HG03439 (cell line): ENCODE results near the gene SNED1.

ENCODE experiments used
- ATAC-seq: cut with Tn5 transposase; IDR thresholded peaks from one replicate; pipeline ENCODE4 v1.9.1; 2021; ENCODE audit warnings: mild to moderate bottlenecking, moderate library complexity; ENCODE audit not compliant: unreplicated experiment

The SNED1 gene

DNA sequence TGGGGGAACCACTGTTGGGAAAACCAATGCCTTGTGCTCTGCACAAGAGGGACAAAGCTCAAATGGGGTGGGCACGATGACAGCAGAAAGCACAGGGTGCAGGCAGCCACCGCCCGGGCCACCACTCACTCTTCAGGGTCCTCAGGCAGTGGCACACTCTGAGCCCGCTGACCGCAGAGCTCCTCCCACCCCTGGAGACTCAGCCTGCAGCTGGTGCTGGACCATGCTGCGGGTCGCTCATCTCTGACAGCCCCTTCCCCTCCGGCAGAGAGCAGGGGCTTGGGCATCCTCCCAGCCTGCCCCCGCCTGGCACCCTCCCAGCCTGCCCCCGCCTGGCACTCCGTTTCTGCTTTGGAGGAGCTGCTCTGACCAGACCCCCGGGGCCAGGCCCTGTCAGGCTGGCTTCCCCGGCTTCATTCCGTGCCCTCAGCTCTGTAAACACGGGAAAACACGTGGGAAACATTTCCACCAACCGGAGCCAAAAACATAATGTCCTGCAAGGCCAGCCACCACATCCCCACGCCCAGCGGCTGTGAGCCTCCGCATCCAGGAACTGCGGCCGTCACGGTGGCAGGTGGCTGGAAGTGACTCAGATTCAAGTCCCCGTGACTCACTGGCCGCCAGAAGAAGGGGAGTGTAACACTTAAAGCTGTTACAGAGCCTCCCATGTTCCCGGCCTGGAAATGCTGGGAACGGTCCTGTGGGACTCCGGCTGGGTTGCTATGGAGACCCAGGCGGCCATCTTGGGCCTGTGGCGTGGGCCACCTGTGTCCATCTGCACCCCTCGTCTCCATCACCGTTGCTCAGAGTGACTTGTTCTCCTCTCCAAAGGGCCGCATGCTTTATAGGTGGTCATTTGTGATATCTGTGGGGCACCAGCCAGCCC is 6.8 kb upstream of the SNED1 start:
- no peak for ATAC-seq

GRCh38 chr2:240992572-240993291 is 5.7 kb upstream of the SNED1 start:
- no peak for ATAC-seq

GRCh38 chr2:240993446-240994170 is 4.8 kb upstream of the SNED1 start:
- ATAC-seq, result no peak

- no peak for ATAC-seq
Observed at GRCh38 chr2:240994171-240994896, 4.1 kb upstream of the SNED1 start.

DNA sequence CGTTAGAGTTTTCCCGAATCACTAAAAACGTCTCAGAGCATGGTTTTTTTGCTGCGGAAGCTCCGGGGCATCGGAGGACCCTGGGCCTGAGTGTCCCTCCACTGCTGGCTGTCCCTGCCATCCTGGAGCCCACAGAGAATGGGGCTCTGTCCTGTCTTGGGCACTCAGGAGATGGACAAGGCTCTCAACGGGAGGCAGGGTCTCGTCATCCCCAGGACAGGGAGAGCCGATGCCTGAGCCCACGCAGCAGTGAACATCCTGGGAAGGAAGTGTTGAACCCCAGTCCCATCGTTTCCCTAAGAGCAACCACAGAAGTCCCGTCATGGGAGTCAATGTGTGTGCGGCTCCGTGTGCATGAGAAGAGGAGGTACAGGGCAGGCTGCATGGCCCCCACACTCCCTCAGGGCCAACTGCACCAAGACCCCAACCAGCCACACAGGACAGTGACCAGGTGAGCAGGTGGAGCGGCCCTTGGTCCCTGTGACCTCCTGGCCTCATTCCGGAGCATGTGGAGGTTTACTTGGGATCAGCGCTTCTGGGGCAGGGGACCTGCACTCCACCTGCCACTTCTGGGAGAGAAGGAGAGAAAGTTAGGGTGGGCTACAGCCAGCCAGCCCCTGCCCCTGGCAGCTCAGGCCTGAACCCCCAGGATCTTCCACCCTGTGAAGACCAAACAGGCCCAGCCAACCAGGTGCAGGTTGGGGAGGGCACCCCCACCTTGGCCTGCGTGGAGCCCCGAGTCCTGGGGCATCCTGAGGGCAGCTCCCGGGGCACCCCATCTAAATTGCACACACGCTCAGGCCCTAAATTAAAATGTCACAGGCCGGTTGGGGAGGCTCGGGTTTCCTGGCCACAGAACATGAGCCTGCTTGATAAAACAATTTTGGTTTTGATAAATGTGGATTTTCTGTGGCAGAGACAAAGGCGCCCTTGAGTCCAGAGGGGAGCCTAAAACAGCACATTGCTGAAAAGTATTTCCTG is 3.1 kb upstream of the SNED1 start:
- no peak for ATAC-seq

- ATAC-seq, result no peak
Observed at GRCh38 chr2:240996161-240996833, 2.1 kb upstream of the SNED1 start.

- no peak for ATAC-seq
Observed at GRCh38 chr2:240996834-240997140, 1.6 kb upstream of the SNED1 start.

DNA sequence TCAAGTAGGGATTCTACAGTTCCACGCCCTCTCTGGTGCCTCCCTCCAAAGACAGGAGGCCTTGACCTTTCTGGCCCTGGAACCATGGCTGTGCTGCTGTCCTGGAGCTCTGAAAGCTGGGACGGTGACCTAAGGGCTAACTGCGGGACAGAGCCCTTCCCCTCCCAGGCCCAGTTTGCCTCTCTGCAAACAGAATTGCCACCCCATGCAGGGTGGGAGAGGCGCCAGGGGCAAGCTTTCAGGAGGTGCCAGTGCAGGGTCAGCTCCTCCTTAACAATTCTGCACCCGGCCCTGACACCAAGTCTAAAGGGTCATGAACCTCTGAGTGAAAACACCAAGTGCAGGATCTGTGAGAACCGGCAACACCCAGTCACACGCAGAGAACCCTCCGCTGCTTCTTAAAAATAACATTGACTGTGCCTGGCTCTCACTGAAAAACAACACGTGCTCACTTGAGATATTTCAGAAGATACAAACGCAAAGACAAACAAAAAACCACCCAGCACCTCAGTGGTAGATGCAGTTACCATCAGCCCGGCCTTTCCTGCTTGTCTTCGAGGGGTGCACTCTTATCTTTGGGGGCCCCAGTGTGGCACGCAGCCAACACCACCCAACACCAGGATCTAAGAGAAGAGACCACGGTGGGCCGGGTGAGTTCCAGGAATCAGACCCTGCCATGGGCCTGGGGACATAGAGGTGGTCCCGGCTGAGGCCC is 1.1 kb upstream of the SNED1 start:
- ATAC-seq, result no peak

GRCh38 chr2:240998706-240998994 is 232 bp downstream of the SNED1 start:
- ATAC-seq, result no peak

- ATAC-seq, result no peak
Observed at GRCh38 chr2:240998995-240999791, 775 bp downstream of the SNED1 start.

GRCh38 chr2:240999873-241000541 is 1.6 kb downstream of the SNED1 start:
- ATAC-seq, result no peak

- ATAC-seq, result no peak
Observed at GRCh38 chr2:241000831-241001321, 2.5 kb downstream of the SNED1 start.

GRCh38 chr2:241001413-241002274 is 3.2 kb downstream of the SNED1 start:
- no peak for ATAC-seq

- no peak for ATAC-seq
Observed at GRCh38 chr2:241002275-241003046, 4.0 kb downstream of the SNED1 start.

- ATAC-seq, result no peak
Observed at GRCh38 chr2:241003047-241003360, 4.6 kb downstream of the SNED1 start.

DNA sequence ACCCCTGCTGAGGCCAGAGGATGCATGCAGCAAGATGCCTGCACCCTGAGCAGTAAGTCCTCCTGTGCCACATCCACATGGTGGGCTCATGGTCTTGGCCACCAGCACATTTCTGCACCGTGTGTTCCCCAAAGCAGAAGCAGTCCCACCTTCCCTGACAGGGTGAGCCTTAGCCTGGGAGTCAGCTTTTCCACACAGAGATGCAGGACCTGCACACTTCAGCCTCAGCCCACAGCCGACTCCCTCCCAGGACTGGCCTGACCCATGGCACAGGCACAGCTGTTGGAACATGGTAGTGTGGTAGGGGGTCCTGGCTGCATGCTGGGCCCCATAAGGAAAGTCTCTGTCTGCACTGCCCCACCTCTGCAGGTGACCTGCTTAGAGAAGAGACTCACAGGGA is 5.0 kb downstream of the SNED1 start:
- no peak for ATAC-seq
